SK-N-SH (cell line): Measurements from ENCODE around the gene ADD1. TPM values are rescaled to one million over a fixed set of nuclear protein-coding genes. Genes with fewer than 3 reads are reported as not detected.
A peak's percentile ranks its signal among the peaks of the same experiment; 100 is the strongest.

Experiments used
- CTCF ChIA-PET: fragments of 300-600, 350-600 bp; formaldehyde crosslinking; extraction: SDS; loops from one replicate; lab custom pipeline; 2021; lab: Yijun Ruan, JAX
- POLR2A ChIA-PET: fragments of 350-600 bp; sonication (Branson Sonifier 250); formaldehyde crosslinking; extraction: SDS; loops from one replicate; lab custom pipeline; 2020; ENCODE audit warnings: antibody characterized with exemption, inconsistent platforms; lab: Yijun Ruan, JAX
- DNase-seq: peaks from one replicate; pipeline ENCODE4 v3.0.0; 2012
- H2AFZ ChIP-seq: fragments of 200-600 bp; sonication (generic); 2 replicates; pipeline ENCODE4 v1.8.1; 2016; ENCODE audit warnings: antibody characterized with exemption, mild to moderate bottlenecking, low read depth
- H3F3A ChIP-seq: fragments of 200-600 bp; sonication (generic); replicated peaks from 2 replicates; pipeline ENCODE3; 2016; ENCODE audit warnings: antibody characterized with exemption, mild to moderate bottlenecking; ENCODE audit not compliant: insufficient read depth
- H3K27ac ChIP-seq, 2 experiments: fragments of 200-500 bp in 1 of 2; fragments of 200-600 bp in 1 of 2; sonication (Bioruptor generic) in 1 of 2; sonication (generic), shearing (Covaris generic) in 1 of 2; 2 replicates each; pipeline versions ENCODE4 v1.5.1 to v1.6.1; 2014 to 2016; ENCODE audit warnings: low read depth in 2 of 2, inconsistent platforms in 1 of 2, low read length in 1 of 2, mild to moderate bottlenecking in 1 of 2, mixed read lengths in 1 of 2
- H3K27me3 ChIP-seq: fragments of 200-600 bp; sonication (generic), shearing (Covaris generic); 2 replicates; pipeline ENCODE4 v1.6.1; 2016; ENCODE audit warnings: mixed run types; ENCODE audit not compliant: insufficient read depth
- H3K36me3 ChIP-seq, 2 experiments: fragments of 200-500 bp in 1 of 2; fragments of 200-600 bp in 1 of 2; sonication (Bioruptor generic) in 1 of 2; sonication (generic) in 1 of 2; replicated peaks in 1 of 2; 2 replicates each; pipeline versions ENCODE3 to v1.5.1; 2014 to 2016; ENCODE audit warnings: low read length in 1 of 2, mild to moderate bottlenecking in 1 of 2; ENCODE audit not compliant: insufficient read depth in 2 of 2, control insufficient read depth in 1 of 2
- H3K4me1 ChIP-seq, 2 experiments: fragments of 200-500 bp in 1 of 2; fragments of 200-600 bp in 1 of 2; sonication (Bioruptor generic) in 1 of 2; sonication (generic), shearing (Covaris generic) in 1 of 2; 2 replicates each; pipeline versions ENCODE4 v1.5.1 to v1.6.1; 2014 to 2016; ENCODE audit warnings: low read depth in 1 of 2, low read length in 1 of 2, mixed run types in 1 of 2; ENCODE audit not compliant: insufficient read depth in 2 of 2, control insufficient read depth in 1 of 2
- H3K4me2 ChIP-seq: fragments of 200-600 bp; sonication (generic), shearing (Covaris generic); 2 replicates; pipeline ENCODE4 v1.6.1; 2017; ENCODE audit warnings: mixed run types
- H3K4me3 ChIP-seq, 2 experiments: fragments of 200-500 bp in 1 of 2; fragments of 200-600 bp in 1 of 2; sonication (Bioruptor generic) in 1 of 2; sonication (generic), shearing (Covaris generic) in 1 of 2; 2 replicates each; pipeline versions ENCODE4 v1.5.1 to v1.8.1; 2014 to 2016; ENCODE audit warnings: low read depth in 2 of 2, inconsistent platforms in 1 of 2, low read length in 1 of 2, mild to moderate bottlenecking in 1 of 2, mixed read lengths in 1 of 2, moderate library complexity in 1 of 2
- H3K79me2 ChIP-seq: fragments of 200-600 bp; sonication (generic); 2 replicates; pipeline ENCODE4 v1.8.1; 2017; ENCODE audit warnings: mild to moderate bottlenecking; ENCODE audit not compliant: insufficient read depth
- H3K9ac ChIP-seq: fragments of 200-600 bp; sonication (generic); 2 replicates; pipeline ENCODE4 v1.6.1; 2017; ENCODE audit warnings: mixed run types
- H3K9me2 ChIP-seq: fragments of 200-600 bp; sonication (generic); 2 replicates; pipeline ENCODE4 v1.6.1; 2017; ENCODE audit warnings: mixed run types
- H3K9me3 ChIP-seq: fragments of 200-600 bp; sonication (generic); 2 replicates; pipeline ENCODE4 v1.6.1; 2017; ENCODE audit warnings: mixed run types, mild to moderate bottlenecking, moderate library complexity
- H4K20me1 ChIP-seq: fragments of 200-600 bp; sonication (generic); 2 replicates; pipeline ENCODE4 v1.6.1; 2017; ENCODE audit warnings: mild to moderate bottlenecking, mixed run types; ENCODE audit not compliant: insufficient read depth
- CHD2 ChIP-seq: fragments of 150-350 bp; IDR thresholded peaks from 2 replicates; pipeline ENCODE4 v1.6.1; 2018; ENCODE audit warnings: low read length; ENCODE audit not compliant: partially characterized antibody
- CTCF ChIP-seq: fragments of 200-600 bp; sonication (generic); IDR thresholded peaks from 2 replicates; pipeline ENCODE4 v1.6.1; 2017; ENCODE audit warnings: antibody characterized with exemption, mild to moderate bottlenecking, moderate library complexity
- ELF1 ChIP-seq: IDR thresholded peaks from 2 replicates; pipeline ENCODE4 v1.4.0; 2012
- EZH2phosphoT487 ChIP-seq: fragments of 200-600 bp; sonication (generic); IDR thresholded peaks from 2 replicates; pipeline ENCODE4 v1.6.1; 2017; ENCODE audit warnings: low read depth, mixed run types, mild to moderate bottlenecking, antibody characterized with exemption, moderate library complexity, borderline replicate concordance
- FOSL2 ChIP-seq: IDR thresholded peaks from 2 replicates; pipeline ENCODE4 v1.4.0; 2012; ENCODE audit warnings: low read depth, mild to moderate bottlenecking, moderate library complexity, borderline replicate concordance
- FOXM1 ChIP-seq: IDR thresholded peaks from 2 replicates; pipeline ENCODE4 v1.4.0; 2012; ENCODE audit warnings: low read depth, mild to moderate bottlenecking
- GATA2 ChIP-seq: sonication (generic); formaldehyde crosslinking; IDR thresholded peaks from 2 replicates; pipeline ENCODE4 v1.5.0; 2020; ENCODE audit warnings: mild to moderate bottlenecking, missing genetic modification reagents
- IRF3 ChIP-seq: fragments of 150-350 bp; IDR thresholded peaks from 2 replicates; pipeline ENCODE4 v1.6.1; 2016; ENCODE audit warnings: mild to moderate bottlenecking, low read depth, low read length
- JUND ChIP-seq: IDR thresholded peaks from 2 replicates; pipeline ENCODE4 v1.4.0; 2012
- MAX ChIP-seq: IDR thresholded peaks from 2 replicates; pipeline ENCODE4 v1.4.0; 2012; ENCODE audit warnings: low read depth
- MXI1 ChIP-seq: IDR thresholded peaks from 2 replicates; pipeline ENCODE4 v1.6.1; 2012; ENCODE audit warnings: mild to moderate bottlenecking, low read depth, low read length, improper control_type of control experiment
- PBX3 ChIP-seq: IDR thresholded peaks from 2 replicates; pipeline ENCODE4; 2012
- RAD21 ChIP-seq: IDR thresholded peaks from 2 replicates; pipeline ENCODE4 v1.6.1; 2012; ENCODE audit warnings: mild to moderate bottlenecking, low read length
- RCOR1 ChIP-seq: fragments of 150-350 bp; IDR thresholded peaks from 2 replicates; pipeline ENCODE4 v1.6.1; 2017; ENCODE audit warnings: antibody characterized with exemption, low read length
- RFX5 ChIP-seq: IDR thresholded peaks from 2 replicates; pipeline ENCODE4 v1.6.1; 2012; ENCODE audit warnings: mild to moderate bottlenecking, improper control_type of control experiment, low read length
- SIN3A ChIP-seq: IDR thresholded peaks from 2 replicates; pipeline ENCODE4 v1.6.1; 2012; ENCODE audit warnings: low read depth, mild to moderate bottlenecking, low read length, moderate library complexity, borderline replicate concordance
- SMC3 ChIP-seq: IDR thresholded peaks from 2 replicates; pipeline ENCODE4 v1.6.1; 2012; ENCODE audit warnings: low read depth, low read length, improper control_type of control experiment
- TAF1 ChIP-seq: IDR thresholded peaks from 2 replicates; pipeline ENCODE4 v1.6.1; 2012; ENCODE audit warnings: low read depth, mild to moderate bottlenecking, low read length, moderate library complexity, borderline replicate concordance
- TCF12 ChIP-seq: IDR thresholded peaks from 2 replicates; pipeline ENCODE4 v1.4.0; 2012
- TEAD4 ChIP-seq: IDR thresholded peaks from 2 replicates; pipeline ENCODE4 v1.4.0; 2012; ENCODE audit warnings: mild to moderate bottlenecking, borderline replicate concordance; ENCODE audit not compliant: insufficient read depth
- YY1 ChIP-seq: IDR thresholded peaks from 2 replicates; pipeline ENCODE4 v1.4.0; 2012; ENCODE audit warnings: low read depth, mild to moderate bottlenecking
- WGBS: methylation state at CpG from one replicate; pipeline ENCODE4 v1.1.6; 2017; ENCODE audit warnings: low lambda C conversion rate; 5-methylcytosine and 5-hydroxymethylcytosine counted together
- polyA plus RNA-seq, 3 experiments: library from polyadenylated mRNA; depleted of rRNA; stranded (reverse); fragments of >200 nt; gene quantifications; 2 replicates each; pipeline ENCODE4 v1.2.3, GENCODE V29; 2012

ADD1 gene
- polyA plus RNA-seq, 1 of the 3 experiments (the other 2 are of a cell fraction) = 155 TPM

- no peak for TF ChIP-seq TEAD4
- TF ChIP-seq RAD21 = no peak
- TF ChIP-seq MXI1 = no peak
- TF ChIP-seq PBX3 = no peak
- TF ChIP-seq CHD2 = no peak
- TF ChIP-seq SIN3A = no peak
- TF ChIP-seq SMC3 = no peak
- TF ChIP-seq GATA2 (CRISPR knock-in tag) = no peak
- TF ChIP-seq JUND = no peak
- no peak for TF ChIP-seq MAX
- TF ChIP-seq IRF3 = no peak
- no peak for TF ChIP-seq TCF12
- no peak for DNase-seq
- Histone ChIP-seq H4K20me1 (no peaks in the 10 kb centered on the region), H3F3A (peaks cover 4% of the 10 kb centered on the region), H3K9ac (no peak overlapping the region), H3K4me1 (peaks cover 22 to 71% of the 10 kb centered on the region in 2 experiments; a peak in 3 of 4 replicates), H3K4me3 (no peak overlapping the region), H3K27ac (peak overlapping the region in 1 of 2 experiments; percentile 98; a peak in 2 of 4 replicates), H3K9me2 (no peaks in the 10 kb centered on the region), H3K9me3 (no peaks in the 10 kb centered on the region), H3K27me3 (no peaks in the 10 kb centered on the region), H2AFZ (no peak overlapping the region), H3K4me2 (no peak overlapping the region), H3K79me2 (0 out of 2 replicates have a peak, but pooled peaks cover 4% of the 10 kb centered on the region), H3K36me3 (no peaks in the 10 kb centered on the region)
- WGBS = 89% methylated on average over 4 of the region's 14 CpGs
- ChIA-PET POLR2A (interaction anchor here (0.8 to 1.6 kb wide), 3 partner anchors 11 to 164 kb away, joined by 3 to 7 read pairs (median 4); partner anchors contain the start of genes GRK4 and NOP14), CTCF (interaction anchor here (1.1 to 1.9 kb wide), 4 partner anchors 10 to 178 kb away, joined by 3 to 11 read pairs (median 4); no protein-coding TSS in a partner anchor)
Measured at GRCh38 chr4:2799224-2799911, 44.3 kb upstream of the ADD1 start.

- Histone ChIP-seq H3K79me2 (0 out of 2 replicates have a peak, but pooled peaks cover 4% of the 10 kb centered on the region), H3K4me2 (peak overlapping the region; percentile 33; the same call in 1 of the 2 replicates)
- TF ChIP-seq CHD2 = no peak
- TF ChIP-seq GATA2 (CRISPR knock-in tag) = no peak
- TF ChIP-seq ELF1 = no peak
- TF ChIP-seq MXI1 = no peak
- no peak for TF ChIP-seq MAX
- no peak for TF ChIP-seq FOSL2
- TF ChIP-seq RFX5 = no peak
- no peak for TF ChIP-seq TAF1
- TF ChIP-seq RAD21 = no peak
- TF ChIP-seq CTCF = no peak
- TF ChIP-seq YY1 = no peak
- no peak for TF ChIP-seq FOXM1
- no peak for TF ChIP-seq EZH2phosphoT487
- no peak for TF ChIP-seq RCOR1
Measured at GRCh38 chr4:2799971-2800690, 43.5 kb upstream of the ADD1 start.

More at GRCh38 chr4:2799971-2800690, 43.5 kb upstream of the ADD1 start:
- Histone ChIP-seq H3K36me3 (no peaks in the 10 kb centered on the region), H4K20me1 (no peaks in the 10 kb centered on the region), H3K9me3 (no peaks in the 10 kb centered on the region), H3K9ac (no peak overlapping the region), H2AFZ (no peak overlapping the region), H3K27me3 (no peaks in the 10 kb centered on the region), H3K27ac (peak overlapping the region in 1 of 2 experiments; percentile 98; a peak in 2 of 4 replicates), H3K9me2 (no peaks in the 10 kb centered on the region), H3K4me1 (peaks cover 15 to 65% of the 10 kb centered on the region in 2 experiments; a peak in 3 of 4 replicates), H3F3A (peaks cover 4% of the 10 kb centered on the region), H3K4me3 (no peak overlapping the region)
- WGBS = 93% methylated on average over 9 of the region's 23 CpGs
- no peak for DNase-seq
- ChIA-PET POLR2A (no interaction called here), CTCF (interaction anchor here (0.6 to 1.9 kb wide), 3 partner anchors 9 to 580 kb away, joined by 3 to 4 read pairs (median 3); no protein-coding TSS in a partner anchor)
